ENCODE data around the gene GCLC.
"Not testable (repeated sequence)": the region's sequence is repeated elsewhere in the genome, so short reads cannot be mapped to it uniquely, and the experiment has no call there.

Gene GCLC

DNA sequence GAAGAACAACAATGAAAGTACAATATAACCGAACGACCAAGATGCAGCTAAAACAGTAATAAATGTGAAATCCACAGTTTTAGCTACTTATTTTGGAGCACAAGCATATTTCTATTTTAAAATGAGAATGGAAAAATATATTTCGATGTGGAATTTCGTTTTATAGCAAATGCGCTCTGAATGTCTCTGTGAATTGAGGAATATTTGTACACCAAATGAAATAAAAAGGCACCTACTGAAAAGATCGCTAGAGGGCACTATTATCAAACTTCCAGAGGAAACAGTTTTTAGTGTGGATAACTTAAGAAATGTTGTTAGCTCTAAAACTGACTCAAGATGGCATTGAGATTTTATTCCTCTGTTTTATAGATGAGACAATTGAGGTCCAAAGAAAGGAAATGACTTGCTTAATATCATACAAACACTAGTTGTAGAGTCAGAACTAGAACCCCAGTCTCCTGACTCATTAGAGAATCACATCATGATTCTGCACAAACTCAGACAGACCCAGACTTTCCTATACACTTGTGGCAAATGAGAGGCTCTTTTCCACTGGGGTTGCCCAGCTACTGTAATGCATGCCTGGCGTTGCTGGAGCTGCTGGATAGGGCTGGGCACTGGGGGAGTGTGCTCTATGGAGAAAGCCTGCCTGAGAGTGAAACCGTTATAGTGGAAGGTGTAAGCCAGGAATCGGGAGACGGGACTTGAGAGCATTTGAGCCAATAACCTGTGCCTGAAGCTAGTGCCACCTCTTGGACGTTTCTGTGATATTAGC, 51.9 kb downstream of the GCLC start:
- DNase-seq (ENCODE audit: low read depth), result peak; percentile 8

- no peak for DNase-seq (ENCODE audit: low read depth)
Measured at GRCh38 chr6:53487080-53487479, 57.8 kb downstream of the GCLC start.

DNA sequence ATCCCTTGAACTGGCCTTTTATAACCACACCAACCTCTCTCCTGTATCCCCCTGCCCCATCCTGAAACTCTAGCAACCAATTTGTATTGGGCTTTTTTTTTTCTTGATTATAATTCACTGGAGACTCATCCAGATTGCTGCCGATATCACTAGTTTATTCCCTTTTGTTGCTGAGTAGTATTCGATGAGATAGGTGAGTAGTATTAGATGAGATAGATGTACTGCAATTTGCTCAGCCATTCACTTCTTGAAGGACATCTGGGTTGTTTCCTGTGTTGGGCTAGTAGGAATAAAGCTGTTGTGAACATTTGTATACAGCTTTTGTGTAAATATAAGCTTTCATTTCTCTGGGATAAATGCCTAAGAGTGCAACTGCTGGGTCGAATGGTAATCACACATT, 58.2 kb downstream of the GCLC start:
- no peak for DNase-seq (ENCODE audit: low read depth)

DNA sequence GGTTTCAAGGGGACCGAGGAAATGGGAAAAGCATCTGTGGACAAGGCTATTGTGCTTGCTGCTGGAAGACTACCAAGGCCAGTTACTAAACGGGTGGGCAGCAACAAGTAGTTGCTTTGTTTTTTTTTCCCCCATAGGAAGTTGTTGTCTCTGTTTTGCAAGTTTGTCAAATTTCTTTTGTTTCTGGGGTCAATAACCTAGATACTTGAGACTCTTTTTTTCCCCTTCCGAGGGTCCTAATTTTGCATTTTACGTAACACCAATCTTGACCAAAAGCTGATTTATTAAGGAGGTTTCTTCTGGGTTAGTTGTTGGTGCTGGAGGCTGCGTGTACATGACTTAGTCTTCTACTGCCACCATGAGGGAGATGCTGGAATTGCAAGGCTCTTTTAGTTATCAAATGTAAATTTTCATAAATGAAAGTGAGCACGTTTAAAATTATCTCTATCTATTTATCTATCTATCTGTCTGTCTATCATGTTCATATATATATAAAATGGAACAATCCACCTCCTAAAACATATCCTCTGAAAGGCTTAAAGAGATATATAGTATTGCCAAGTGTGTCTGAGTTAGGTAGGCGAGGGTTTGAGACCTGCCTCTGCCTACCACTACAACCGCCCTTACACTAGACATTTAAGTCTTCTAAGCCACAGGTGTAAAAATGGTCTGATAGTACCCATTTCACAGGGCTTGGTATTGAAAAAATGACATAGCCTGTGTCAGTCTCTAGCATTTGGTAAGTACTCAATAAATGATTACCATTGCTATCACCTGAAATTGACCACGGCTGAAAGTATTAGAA, 60.2 kb downstream of the GCLC start:
- DNase-seq (ENCODE audit: low read depth), result peak; percentile 33

DNA sequence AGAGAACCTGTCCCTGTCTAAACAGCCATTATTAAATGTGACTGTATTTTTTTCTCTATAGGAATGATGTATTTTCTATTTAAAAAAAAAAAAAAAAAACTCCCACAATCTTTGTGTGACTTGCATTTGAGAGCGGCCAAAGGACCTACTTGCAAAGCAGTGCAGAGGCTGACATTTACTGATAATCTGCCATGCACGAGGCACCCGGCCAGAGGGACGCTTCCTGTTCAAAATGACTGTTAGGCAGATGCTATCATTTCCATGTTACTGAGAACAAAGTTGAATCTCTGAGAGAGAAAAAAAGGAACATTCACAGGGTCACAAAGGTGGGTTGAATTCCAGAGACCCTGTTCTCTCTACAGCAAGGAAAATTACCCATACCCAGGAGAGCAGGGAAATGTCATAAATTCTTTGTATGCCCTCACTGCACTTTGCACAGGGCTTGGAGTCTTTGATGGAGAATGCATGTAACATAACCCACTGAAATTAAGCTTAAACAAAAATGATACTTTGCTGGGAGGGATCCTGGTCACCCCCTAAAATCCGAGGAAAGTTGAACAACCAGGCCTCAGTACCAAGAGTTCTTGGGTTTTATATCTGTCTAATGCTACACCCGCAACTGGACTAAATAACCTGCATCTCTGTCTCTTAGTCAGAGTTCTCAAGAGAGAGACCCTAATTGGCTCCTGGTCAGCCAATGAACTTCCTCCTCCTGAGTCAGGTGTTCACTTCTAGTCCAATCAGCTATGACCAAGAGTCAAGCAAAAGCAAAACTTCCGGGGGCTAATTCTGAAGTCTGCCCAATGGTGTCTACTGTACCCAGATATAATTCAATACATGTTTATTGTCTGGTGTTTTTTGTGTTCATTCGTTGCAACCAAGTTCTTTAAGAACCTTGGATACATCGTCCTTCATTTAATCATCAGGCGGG, 61.2 kb downstream of the GCLC start:
- no peak for DNase-seq (ENCODE audit: low read depth)

DNA sequence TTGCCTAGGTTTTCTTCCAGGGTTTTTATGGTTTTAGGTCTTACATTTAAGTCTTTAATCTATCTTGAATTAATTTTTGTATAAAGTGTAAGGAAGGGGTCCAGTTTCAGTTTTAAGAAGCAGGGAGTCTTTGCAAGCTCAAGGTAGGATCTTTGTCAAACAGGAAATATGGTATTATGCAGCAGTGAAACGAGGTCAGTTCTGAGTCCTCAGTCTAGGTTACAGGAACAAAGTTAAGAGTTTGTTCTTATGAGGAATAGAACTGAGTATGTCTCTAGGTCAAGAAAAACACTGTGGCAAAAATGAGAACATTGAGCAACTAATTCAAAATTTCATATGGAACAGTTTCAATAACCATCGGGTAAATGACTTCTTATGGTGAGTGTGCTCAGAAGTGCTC, 63.6 kb downstream of the GCLC start:
- no peak for DNase-seq (ENCODE audit: low read depth)

- DNase-seq (ENCODE audit: low read depth), result not testable (repeated sequence)
Measured at GRCh38 chr6:53480774-53481173, 64.1 kb downstream of the GCLC start.

DNA sequence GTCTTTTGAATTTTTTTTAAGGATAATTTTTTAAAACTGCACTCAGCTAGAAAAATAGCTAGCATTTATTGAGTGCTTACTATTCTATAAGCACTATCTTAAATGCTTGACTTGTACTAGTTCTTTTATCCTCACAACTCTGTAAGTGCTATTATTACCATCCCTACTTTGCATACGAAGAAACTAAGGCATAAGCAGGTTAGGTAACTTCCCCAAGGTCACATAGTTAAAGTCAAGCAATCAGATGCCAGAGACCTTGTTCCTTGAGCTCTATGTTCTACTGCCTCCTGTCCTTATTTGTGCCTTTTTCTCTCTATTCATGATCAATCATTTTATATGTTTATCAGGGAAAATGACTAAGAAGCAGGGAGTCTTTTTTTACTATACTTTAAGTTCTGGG, 65.0 kb downstream of the GCLC start:
- no peak for DNase-seq (ENCODE audit: low read depth)

DNA sequence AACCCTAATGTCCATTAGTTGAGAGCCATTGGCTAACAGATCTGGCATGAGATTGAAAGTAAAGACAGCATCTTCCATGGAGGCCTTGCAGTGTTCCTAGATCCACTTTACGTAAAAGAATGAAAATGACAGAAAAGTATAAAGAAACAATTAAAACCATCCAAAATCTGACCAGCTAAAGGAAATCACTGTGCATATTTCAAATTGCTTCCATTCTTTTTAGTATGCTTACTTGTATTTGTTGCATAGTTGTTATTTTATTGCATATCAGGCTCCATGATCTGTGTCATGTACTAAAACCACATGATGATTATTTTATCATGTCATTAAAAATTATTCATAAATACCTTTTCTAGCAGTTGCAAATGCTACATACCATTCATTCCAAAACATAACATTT, 67.9 kb downstream of the GCLC start:
- no peak for DNase-seq (ENCODE audit: low read depth)

- DNase-seq (ENCODE audit: low read depth), result no peak
Measured at GRCh38 chr6:53474010-53474409, 70.9 kb downstream of the GCLC start.

DNA sequence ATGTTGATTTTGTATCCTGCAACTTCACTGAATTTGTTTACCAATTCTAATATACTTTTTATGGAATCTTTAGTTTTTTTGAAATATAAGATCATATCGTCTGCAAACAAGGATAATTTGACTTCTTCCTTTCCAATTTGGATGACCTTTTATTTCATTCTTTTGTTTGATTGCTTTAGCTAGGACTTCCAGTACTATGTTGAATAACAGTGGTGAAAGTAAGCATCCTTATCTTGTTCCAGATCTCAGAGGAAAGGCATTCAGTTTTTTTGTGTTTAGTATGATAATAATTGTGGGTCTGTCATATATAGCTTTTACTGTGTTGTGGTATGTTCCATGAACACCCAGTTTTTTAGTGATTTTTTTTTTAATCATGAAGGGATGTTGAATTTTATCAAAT, 75.7 kb downstream of the GCLC start:
- no peak for DNase-seq (ENCODE audit: low read depth)

GRCh38 chr6:53466257-53466656, 78.6 kb downstream of the GCLC start:
- DNase-seq (ENCODE audit: low read depth), result no peak

DNA sequence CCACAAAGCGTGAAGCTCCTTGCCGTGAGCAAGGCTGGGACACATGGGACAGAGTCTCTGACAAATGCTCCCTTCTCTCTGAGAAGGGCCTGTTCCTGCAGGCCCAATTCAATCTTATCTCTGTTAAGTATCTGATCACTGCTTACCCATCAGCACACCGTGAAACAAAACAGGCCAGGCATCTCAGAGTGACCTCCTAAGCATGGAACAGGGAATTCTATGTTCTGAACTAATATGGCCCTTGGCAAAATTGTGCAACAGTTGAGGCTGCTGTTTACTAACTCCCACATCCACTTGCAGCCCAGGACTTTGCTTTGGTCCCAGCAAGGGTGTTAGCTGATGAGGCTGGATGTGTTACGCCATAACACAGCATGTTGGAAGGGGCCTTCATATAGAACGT, 79.2 kb downstream of the GCLC start:
- DNase-seq (ENCODE audit: low read depth), result no peak

DNA sequence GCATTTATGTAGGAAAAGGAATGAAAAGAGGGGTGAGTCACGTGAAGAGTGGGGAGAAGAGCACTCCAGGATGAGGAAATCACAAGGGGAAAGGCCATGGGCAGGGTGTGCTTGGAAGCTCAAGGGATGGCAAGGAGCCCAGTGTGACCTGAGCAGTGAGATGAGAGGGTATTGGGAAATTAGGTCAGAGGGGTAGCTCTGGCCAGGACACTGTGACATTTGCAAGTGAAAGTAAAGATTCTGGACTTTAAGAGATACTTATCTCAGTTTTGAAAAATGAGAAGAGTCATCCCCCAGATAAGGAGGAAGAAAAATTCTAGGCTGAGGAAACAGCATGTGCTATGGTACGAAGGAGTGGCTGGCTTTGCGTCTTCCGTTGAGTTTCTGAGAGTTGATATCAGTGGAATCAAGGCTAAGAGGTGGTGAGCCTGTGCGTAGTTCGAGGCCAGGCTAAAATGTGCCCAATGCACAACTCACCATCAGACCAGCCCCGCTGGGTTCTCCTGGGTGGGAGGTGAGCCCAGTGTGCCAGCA, 79.9 kb downstream of the GCLC start:
- DNase-seq (ENCODE audit: low read depth), result no peak

- DNase-seq (ENCODE audit: low read depth), result no peak
Measured at GRCh38 chr6:53464483-53464882, 80.4 kb downstream of the GCLC start.

GRCh38 chr6:53461696-53462095, 83.2 kb downstream of the GCLC start:
- no peak for DNase-seq (ENCODE audit: low read depth)

DNA sequence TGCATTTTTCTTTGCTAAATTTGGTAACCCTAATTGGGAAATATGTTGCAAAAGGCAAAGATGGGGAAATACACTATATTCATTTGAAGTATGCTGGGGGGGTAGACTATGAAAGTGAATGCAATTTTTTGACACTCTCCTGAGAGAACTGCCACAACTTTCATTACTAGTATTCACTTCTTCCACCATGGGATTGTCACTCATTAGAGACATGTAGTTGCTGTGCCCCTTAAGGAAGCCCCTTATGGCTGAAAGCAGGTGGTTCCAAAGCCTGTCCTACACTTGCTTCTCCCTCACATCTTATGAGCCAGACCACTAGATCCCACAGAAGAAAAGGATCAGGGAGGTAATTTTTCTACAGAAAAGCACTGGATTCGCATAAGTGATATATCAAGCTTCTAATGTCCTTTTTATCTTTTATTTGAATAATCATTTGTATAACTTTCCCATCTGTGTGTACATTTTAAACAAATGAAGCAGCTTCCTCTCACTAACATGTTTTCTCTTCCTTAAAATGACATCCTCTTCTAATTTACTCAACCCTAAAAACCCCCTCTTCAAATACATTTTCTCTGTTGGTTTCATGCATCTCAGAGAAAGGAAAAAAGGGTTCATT, 83.8 kb downstream of the GCLC start:
- no peak for DNase-seq (ENCODE audit: low read depth)

- no peak for DNase-seq (ENCODE audit: low read depth)
Measured at GRCh38 chr6:53458105-53458866, 86.6 kb downstream of the GCLC start.

DNA sequence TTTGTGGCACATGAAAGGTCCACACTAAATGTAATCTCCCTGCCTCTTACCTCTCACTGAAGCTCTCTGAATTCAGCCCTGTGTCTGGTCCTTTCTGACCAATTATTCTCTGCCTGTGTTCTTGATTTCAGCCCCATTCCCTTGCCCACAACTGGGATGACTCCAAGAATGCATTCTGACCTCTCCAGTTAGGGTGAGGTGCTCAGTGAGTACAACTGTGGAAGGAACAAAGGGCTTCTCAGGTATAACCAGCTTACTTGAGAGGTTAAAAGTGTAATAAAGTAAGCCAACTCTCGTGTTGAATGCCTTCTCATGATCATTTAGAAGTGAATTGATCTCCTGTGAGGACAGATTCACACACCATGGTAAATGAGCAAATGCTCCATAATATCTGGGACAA, 88.1 kb downstream of the GCLC start:
- no peak for DNase-seq (ENCODE audit: low read depth)

- no peak for DNase-seq (ENCODE audit: low read depth)
Measured at GRCh38 chr6:53455678-53456077, 89.2 kb downstream of the GCLC start.

DNA sequence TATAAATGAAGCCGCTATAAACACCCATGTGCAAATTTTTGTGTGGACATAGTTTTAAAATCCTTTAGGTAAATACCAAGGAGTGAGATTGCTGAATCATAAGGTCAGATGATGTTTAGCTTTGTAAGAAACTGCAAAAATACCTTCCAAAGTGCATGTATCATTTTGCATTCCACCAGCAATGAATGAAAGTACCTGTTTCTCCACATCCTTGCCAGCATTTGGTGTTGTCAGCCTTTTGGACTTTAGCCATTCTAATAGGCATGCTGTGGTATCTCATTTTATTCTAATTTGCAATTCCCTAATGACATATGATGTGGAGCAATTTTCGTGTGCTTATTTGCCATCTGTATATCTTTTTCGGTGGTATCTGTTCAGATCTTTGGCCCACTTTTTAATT, 93.7 kb downstream of the GCLC start:
- no peak for DNase-seq (ENCODE audit: low read depth)
